Medulla oblongata (tissue), 1 donor: ENCODE measurements around the gene WDR73.
"Not testable (repeated sequence)": the region's sequence is repeated elsewhere in the genome, so short reads cannot be mapped to it uniquely, and the experiment has no call there.

Source experiments
- DNase-seq: peaks from one replicate; pipeline ENCODE4 v3.0.0-alpha.2; 2015; ENCODE audit errors: extremely low spot score

The WDR73 gene

GRCh38 chr15:84657748-84658079 is 3.6 kb upstream of the WDR73 start:
- no peak for DNase-seq

DNA sequence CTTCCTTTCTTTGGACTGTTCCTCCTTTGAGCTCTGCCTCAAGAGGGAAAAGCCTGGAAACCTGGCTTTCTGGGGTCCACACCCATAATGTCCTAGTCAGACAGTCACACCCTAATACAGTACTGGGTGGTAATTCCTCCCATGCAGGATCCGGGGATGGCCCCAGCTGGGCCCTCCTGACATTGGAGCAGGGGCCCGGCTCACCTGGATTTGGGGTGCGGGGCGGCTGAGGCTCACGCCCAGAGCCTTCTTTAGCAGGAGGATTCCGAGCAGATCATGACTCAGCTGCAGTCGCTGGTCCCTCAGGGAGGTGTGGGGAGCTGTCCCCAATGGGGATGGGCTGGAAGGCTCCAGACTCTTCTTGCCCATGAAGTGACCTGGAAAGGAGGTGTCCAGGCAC is 2.9 kb upstream of the WDR73 start:
- no peak for DNase-seq

DNA sequence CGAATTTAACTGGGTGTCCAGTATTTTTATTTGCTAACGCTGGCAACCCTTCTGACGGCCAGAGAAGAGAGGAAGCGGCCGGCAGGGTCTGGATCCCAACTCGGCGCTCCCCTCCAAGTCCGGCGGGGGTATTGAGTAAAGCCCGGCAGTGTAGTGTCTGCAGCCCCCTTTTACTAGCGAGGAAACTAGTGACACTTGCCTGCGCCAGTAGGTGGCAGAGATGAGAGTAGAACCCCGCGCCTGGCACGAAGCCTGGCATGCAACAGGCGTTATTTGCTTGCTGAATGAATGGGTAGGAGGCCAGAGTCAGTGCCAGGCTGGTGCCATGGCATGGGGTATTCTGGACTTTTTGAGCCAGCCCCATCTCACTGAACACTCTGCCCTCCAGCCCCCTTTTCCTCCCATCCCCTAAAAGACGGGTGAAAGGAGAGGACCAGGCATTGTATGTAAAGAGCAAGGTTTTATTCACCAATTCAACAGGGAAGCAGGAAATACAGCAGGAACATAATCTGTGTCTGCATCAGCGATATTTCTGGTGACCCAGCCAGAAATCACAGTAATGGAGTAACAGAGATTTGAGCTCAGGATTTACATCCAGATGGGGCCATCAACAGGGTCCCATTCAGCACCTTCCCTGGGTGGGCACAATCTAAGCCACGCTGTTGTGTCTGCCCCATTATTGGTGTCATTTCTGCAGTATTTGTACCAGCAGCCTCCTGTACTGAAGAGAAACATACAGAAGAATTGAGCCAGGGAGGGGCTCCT is 788 bp upstream of the WDR73 start:
- peak; percentile 95 for DNase-seq

- DNase-seq, result no peak
Measured at GRCh38 chr15:84653584-84653909, 536 bp downstream of the WDR73 start.

GRCh38 chr15:84649706-84650105 is 4.4 kb downstream of the WDR73 start:
- no peak for DNase-seq

- DNase-seq, result no peak
Measured at GRCh38 chr15:84648539-84648938, 5.5 kb downstream of the WDR73 start.

DNA sequence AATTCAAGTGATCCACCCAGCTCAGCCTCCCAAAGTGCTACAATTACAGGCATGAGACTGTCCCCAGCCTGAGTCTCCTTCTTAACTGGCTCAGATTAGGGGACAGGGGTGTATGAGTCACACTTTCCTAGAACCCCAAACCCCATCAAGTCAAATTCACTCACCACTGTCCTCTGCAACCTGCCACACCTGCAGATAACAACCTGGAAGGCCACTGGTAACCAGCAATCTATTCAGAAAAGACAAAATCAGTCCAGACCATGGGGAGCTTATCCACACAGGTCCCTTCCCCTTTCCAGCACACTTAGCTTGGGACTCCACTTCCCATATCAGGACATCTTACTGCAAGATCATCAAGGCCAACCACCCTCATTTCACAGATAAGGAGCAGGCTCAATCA is 6.4 kb downstream of the WDR73 start:
- no peak for DNase-seq

DNA sequence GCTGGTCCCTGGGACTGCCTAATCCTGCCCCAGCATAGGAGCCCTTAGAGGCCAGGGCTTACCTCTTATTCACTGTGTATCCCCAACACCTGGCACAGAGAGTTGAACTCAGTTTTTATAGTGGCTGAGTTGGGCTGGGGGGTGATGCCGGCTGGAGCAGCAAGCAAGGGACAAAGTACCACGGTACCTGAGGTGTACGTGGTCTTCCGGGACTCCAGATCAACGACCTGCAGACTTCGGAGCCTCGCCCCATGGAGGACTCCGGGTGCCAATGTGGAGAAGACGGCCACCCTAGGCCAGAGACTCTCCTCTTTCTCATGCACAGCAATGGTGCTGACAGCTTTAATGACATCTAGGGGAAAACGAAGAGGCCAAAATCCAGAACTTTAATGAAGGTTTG is 8.1 kb downstream of the WDR73 start:
- DNase-seq, result no peak

DNA sequence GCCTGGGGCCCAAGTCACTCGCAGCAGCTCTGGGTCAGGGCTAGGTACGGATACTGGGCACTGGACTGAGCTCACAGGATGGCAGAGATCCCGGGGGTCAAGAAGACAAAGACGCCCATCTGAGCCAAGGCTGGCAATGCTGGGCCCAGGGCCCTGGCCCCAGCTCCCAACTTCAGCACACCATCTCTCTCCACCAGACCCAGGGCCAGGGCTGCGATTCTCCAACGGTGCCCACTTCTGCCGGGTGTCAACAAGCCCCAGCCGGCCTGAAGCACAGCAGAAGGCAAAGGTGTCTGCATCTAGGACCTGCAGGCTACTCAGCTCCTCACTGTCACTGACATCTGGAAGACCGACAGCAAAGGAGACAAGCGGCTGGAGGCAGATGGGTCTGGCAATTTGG is 8.6 kb downstream of the WDR73 start:
- peak; percentile 43 for DNase-seq

GRCh38 chr15:84643838-84644237 is 10.2 kb downstream of the WDR73 start:
- DNase-seq, result no peak

GRCh38 chr15:84642640-84643039 is 11.4 kb downstream of the WDR73 start:
- DNase-seq, result not testable (repeated sequence)

DNA sequence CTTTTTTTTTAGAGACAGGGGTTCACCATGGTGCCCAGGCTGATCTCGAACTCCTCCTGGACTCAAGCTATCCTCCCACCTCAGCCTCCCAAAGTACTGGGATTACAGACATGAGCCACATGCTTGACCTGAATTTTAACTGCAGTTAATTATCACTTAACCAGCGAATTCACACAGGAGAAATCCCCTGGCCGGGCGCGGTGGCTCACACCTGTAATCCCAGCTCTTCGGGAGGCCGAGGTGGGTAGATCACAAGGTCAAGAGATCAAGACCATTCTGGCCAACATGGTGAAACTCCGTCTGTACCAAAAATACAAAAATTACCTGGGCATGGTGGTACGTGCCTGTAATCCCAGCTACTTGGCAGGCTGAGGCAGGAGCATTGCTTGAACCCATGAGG is 12.2 kb downstream of the WDR73 start:
- DNase-seq, result not testable (repeated sequence)

GRCh38 chr15:84638103-84638502 is 16.0 kb downstream of the WDR73 start:
- DNase-seq, result peak; percentile 80

- DNase-seq, result peak; percentile 51
Measured at GRCh38 chr15:84634228-84634837, 19.8 kb downstream of the WDR73 start.

GRCh38 chr15:84633311-84634227 is 20.5 kb downstream of the WDR73 start:
- peak; percentile 67 for DNase-seq

GRCh38 chr15:84631706-84632272 is 22.3 kb downstream of the WDR73 start:
- no peak for DNase-seq

DNA sequence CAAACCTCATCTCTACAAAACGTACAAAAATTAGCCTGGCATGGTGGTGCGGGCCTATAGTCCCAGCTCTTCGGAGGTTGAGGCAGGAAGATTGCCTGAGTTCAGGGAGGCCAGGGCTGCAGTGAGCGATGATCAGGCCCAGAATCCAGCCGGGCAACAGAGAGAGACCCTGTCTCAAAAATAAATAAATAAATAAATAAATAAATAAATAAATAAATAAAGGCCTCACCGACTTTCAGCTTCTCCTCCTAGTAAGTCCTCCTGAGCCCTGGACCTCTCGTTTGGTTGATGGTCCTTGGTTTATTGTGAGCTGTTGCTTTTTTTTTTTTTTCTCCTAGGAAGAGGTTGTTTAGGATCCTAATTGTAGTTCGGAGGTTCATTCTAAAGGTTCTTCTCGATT is 25.1 kb downstream of the WDR73 start:
- no peak for DNase-seq

DNA sequence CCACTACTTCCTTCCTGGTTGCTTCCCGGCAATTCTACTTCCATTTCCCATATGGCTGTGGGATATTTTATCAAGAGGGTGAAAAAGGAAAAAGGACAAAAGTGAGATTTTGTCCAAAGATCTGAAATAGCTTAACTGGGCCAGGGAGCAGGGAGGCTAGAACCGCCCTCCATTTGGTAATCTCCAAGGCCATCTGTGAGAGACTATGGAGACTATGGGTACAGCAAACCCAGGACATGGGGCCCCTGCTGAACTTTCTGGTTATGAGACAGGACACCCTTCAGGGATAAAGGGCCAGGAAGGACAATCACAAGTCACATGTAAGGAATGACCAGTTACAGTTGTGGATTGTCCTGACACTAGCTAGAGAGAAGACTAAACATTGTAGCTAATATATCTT is 29.0 kb downstream of the WDR73 start:
- DNase-seq, result no peak

DNA sequence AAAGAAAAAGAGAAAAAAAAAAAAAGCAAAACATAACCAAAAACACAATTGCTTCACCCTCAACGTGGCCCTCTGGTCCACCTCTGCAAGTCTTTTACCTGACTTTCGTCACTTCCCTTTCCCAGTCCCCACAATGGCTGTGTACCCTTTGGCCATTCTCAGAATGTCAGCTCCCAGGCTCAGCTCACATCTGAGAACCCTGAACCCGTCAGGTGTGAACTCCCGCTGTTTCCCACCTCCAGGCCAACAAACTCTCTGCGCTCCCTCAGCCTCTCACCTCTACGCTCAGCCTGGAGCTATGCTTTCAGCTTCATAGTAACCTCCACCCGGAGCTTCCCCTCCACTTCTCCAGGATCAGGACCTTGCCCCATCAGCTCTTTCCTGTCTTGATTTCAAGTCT is 29.7 kb downstream of the WDR73 start:
- DNase-seq, result no peak

DNA sequence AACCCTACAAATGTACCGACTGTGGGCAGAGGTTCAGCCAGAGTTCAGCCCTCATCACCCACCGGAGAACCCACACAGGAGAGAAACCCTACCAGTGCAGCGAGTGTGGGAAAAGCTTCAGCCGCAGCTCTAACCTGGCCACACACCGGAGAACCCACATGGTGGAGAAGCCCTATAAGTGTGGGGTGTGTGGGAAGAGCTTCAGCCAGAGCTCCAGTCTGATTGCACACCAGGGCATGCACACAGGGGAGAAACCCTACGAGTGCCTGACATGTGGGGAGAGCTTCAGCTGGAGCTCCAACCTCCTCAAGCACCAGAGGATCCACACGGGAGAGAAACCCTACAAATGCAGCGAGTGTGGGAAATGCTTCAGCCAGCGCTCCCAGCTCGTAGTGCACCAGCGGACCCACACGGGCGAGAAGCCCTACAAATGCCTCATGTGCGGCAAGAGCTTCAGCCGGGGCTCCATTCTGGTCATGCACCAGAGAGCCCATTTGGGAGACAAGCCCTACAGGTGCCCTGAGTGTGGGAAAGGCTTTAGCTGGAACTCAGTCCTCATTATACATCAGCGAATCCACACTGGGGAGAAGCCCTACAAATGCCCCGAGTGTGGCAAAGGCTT is 32.6 kb downstream of the WDR73 start:
- no peak for DNase-seq

DNA sequence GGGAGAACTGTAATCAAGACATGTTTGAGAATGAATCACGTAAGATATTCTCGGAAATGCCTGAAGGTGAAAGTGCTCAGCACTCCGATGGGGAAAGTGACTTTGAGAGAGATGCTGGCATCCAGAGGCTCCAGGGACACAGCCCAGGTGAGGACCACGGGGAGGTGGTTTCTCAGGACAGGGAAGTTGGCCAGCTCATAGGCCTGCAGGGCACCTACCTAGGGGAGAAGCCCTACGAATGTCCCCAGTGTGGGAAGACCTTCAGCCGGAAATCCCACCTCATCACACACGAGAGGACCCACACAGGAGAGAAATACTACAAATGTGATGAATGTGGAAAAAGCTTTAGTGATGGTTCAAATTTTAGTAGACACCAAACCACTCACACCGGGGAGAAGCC is 33.5 kb downstream of the WDR73 start:
- no peak for DNase-seq

- peak; percentile 21 for DNase-seq
Measured at GRCh38 chr15:84616235-84616634, 37.8 kb downstream of the WDR73 start.
